HCT116 (cell line): ENCODE results near the gene LHCGR. TPM values are rescaled to one million over a fixed set of nuclear protein-coding genes. Genes with fewer than 3 reads are reported as not detected.

Source experiments
- ATAC-seq: fragments of 200-7000 bp; cut with Tn5 transposase; 2 replicates; pipeline ENCODE4 v1.9.1; 2020; ENCODE audit warnings: mild to moderate bottlenecking, moderate library complexity
- BruUV-seq: library from RNA; stranded (reverse); fragments of 400-500 nt; replicated peaks from 2 replicates; lab custom pipeline; 2021; lab: Mats Ljungman, UMichigan
- CTCF ChIA-PET: fragments of 300-600 bp; sonication (Branson Sonifier 250); formaldehyde crosslinking; loops from one replicate; lab custom pipeline; 2021; ENCODE audit warnings: antibody characterized with exemption; lab: Charles Lee
- POLR2A ChIA-PET: fragments of 300-600, 350-600 bp; sonication (Branson Sonifier 250); formaldehyde crosslinking; loops from one replicate; lab custom pipeline; 2021; ENCODE audit warnings: antibody characterized with exemption; lab: Charles Lee
- RAD21 ChIA-PET, 2 experiments: fragments of 300-600 bp; sonication (Branson Sonifier 250); formaldehyde crosslinking; loops; one replicate each; lab custom pipeline; 2023; ENCODE audit warnings: low total read pairs in 2 of 2; ENCODE audit not compliant: uncharacterized antibody in 2 of 2, unreplicated experiment in 2 of 2, low non-redundant PET in 1 of 2; lab: Charles Lee
- DNase-seq: peaks from one replicate; pipeline ENCODE4 v3.0.0-alpha.2; 2010; ENCODE audit warnings: low read depth, low spot score
- H2AFZ ChIP-seq: fragments of 200-600 bp; shearing (Covaris generic), sonication (generic); 2 replicates; pipeline ENCODE4 v1.6.1; 2017; ENCODE audit warnings: low read depth, mixed run types, mixed read lengths, antibody characterized with exemption, low read length; ENCODE audit not compliant: poor library complexity, severe bottlenecking
- H3K27ac ChIP-seq: 2 replicates; pipeline ENCODE4 v1.5.1; 2012; ENCODE audit warnings: low read depth, low read length
- H3K27me3 ChIP-seq: fragments of 200-600 bp; sonication (generic); 2 replicates; pipeline ENCODE4 v1.6.1; 2016; ENCODE audit warnings: mixed run types, low read length, mixed read lengths; ENCODE audit not compliant: insufficient read depth
- H3K36me3 ChIP-seq, 2 experiments: fragments of 200-500 bp in 1 of 2; fragments of 200-600 bp in 1 of 2; sonication (Bioruptor generic) in 1 of 2; sonication (generic) in 1 of 2; 2 replicates each; pipeline versions ENCODE4 v1.5.1 to v1.6.1; 2014 to 2016; ENCODE audit warnings: low read length in 2 of 2, inconsistent platforms in 1 of 2, mixed read lengths in 1 of 2, mixed run types in 1 of 2; ENCODE audit not compliant: insufficient read depth in 2 of 2, control insufficient read depth in 1 of 2
- H3K4me1 ChIP-seq, 2 experiments: fragments of 200-600 bp in 1 of 2; sonication (generic) in 1 of 2; 2 replicates each; pipeline versions ENCODE4 v1.5.1 to v1.6.1; 2012 to 2017; ENCODE audit warnings: low read length in 2 of 2, inconsistent platforms in 1 of 2, mild to moderate bottlenecking in 1 of 2, mixed read lengths in 1 of 2, mixed run types in 1 of 2, moderate library complexity in 1 of 2; ENCODE audit not compliant: insufficient read depth in 2 of 2, control insufficient read depth in 1 of 2
- H3K4me2 ChIP-seq: fragments of 200-600 bp; sonication (generic); 2 replicates; pipeline ENCODE4 v1.6.1; 2017; ENCODE audit warnings: mixed run types, low read length, mixed read lengths
- H3K4me3 ChIP-seq, 2 experiments: fragments of 200-600 bp in 1 of 2; sonication (generic) in 1 of 2; replicated peaks in 1 of 2; 2 replicates each; pipeline ENCODE4 v1.5.1; 2011 to 2016; ENCODE audit warnings: low read length in 2 of 2, control low read depth in 1 of 2, low read depth in 1 of 2, mild to moderate bottlenecking in 1 of 2, mixed read lengths in 1 of 2, mixed run types in 1 of 2
- H3K79me2 ChIP-seq: fragments of 200-600 bp; sonication (generic); 2 replicates; pipeline ENCODE4 v1.6.1; 2017; ENCODE audit warnings: mild to moderate bottlenecking, mixed run types, low read length, moderate library complexity, mixed read lengths; ENCODE audit not compliant: insufficient read depth
- H3K9ac ChIP-seq: fragments of 200-600 bp; sonication (generic); 2 replicates; pipeline ENCODE4 v1.6.1; 2016; ENCODE audit warnings: low read length, mixed read lengths
- H3K9me2 ChIP-seq: fragments of 200-600 bp; sonication (generic), shearing (Covaris generic); 2 replicates; pipeline ENCODE4 v1.6.1; 2017; ENCODE audit warnings: mixed run types, mild to moderate bottlenecking, moderate library complexity; ENCODE audit not compliant: insufficient read depth
- H3K9me3 ChIP-seq, 2 experiments: fragments of 200-500 bp in 1 of 2; fragments of 200-600 bp in 1 of 2; sonication (Bioruptor generic) in 1 of 2; sonication (generic) in 1 of 2; 2 replicates each; pipeline ENCODE4 v1.6.1; 2014 to 2017; ENCODE audit warnings: low read length in 2 of 2, mixed read lengths in 2 of 2, inconsistent platforms in 1 of 2, low read depth in 1 of 2, mild to moderate bottlenecking in 1 of 2, mixed run types in 1 of 2, moderate library complexity in 1 of 2; ENCODE audit not compliant: control insufficient read depth in 1 of 2, insufficient read depth in 1 of 2
- H4K20me1 ChIP-seq: fragments of 200-600 bp; sonication (generic), shearing (Covaris generic); 2 replicates; pipeline ENCODE4 v1.6.1; 2017; ENCODE audit warnings: mixed run types, mild to moderate bottlenecking, moderate library complexity; ENCODE audit not compliant: insufficient read depth
- CBX3 ChIP-seq: IDR thresholded peaks from 2 replicates; pipeline ENCODE4 v1.6.1; 2012; ENCODE audit warnings: low read depth
- CEBPB ChIP-seq: IDR thresholded peaks from 2 replicates; pipeline ENCODE4 v1.6.1; 2012; ENCODE audit warnings: low read depth
- EGR1 ChIP-seq: IDR thresholded peaks from 2 replicates; pipeline ENCODE4 v1.6.1; 2012; ENCODE audit warnings: low read depth
- ELF1 ChIP-seq: IDR thresholded peaks from 2 replicates; pipeline ENCODE4 v1.6.1; 2012; ENCODE audit warnings: low read depth, borderline replicate concordance
- EZH2 ChIP-seq: fragments of 200-600 bp; sonication (generic); IDR thresholded peaks from 2 replicates; pipeline ENCODE4 v1.6.1; 2017; ENCODE audit warnings: antibody characterized with exemption, mixed run types
- EZH2phosphoT487 ChIP-seq: fragments of 200-600 bp; IDR thresholded peaks from 2 replicates; pipeline ENCODE4 v1.6.1; 2018; ENCODE audit warnings: antibody characterized with exemption, borderline replicate concordance
- FOSL1 ChIP-seq: IDR thresholded peaks from 2 replicates; pipeline ENCODE4 v1.6.1; 2012; ENCODE audit warnings: low read depth
- JUND ChIP-seq: IDR thresholded peaks from 2 replicates; pipeline ENCODE4 v1.6.1; 2012
- POLR2AphosphoS5 ChIP-seq: IDR thresholded peaks from 2 replicates; pipeline ENCODE4 v1.6.1; 2011; ENCODE audit warnings: mild to moderate bottlenecking, low read depth, low read length, moderate library complexity
- RAD21 ChIP-seq: IDR thresholded peaks from 2 replicates; pipeline ENCODE4 v1.6.1; 2012; ENCODE audit warnings: low read depth, mild to moderate bottlenecking
- SP1 ChIP-seq: IDR thresholded peaks from 2 replicates; pipeline ENCODE4 v1.6.1; 2012; ENCODE audit warnings: low read depth
- SRF ChIP-seq: IDR thresholded peaks from 2 replicates; pipeline ENCODE4 v1.6.1; 2012; ENCODE audit warnings: low read depth
- TCF7L2 ChIP-seq: IDR thresholded peaks from 2 replicates; pipeline ENCODE4 v1.7.0; 2011; ENCODE audit warnings: borderline replicate concordance, inconsistent platforms; ENCODE audit not compliant: insufficient read depth, insufficient read length; ENCODE audit errors: extremely low read depth
- YY1 ChIP-seq: IDR thresholded peaks from 2 replicates; pipeline ENCODE4 v1.6.1; 2011; ENCODE audit warnings: low read length, low read depth, moderate library complexity, mild to moderate bottlenecking; ENCODE audit not compliant: insufficient replicate concordance; ENCODE audit errors: extremely low read depth
- ZFX ChIP-seq: fragments of 450-650 bp; IDR thresholded peaks from 2 replicates; pipeline ENCODE4 v1.6.1; 2017
- intact Hi-C: fragments of 100-400 bp; cut with micrococcal nuclease; formaldehyde crosslinking; loops from 2 replicates; pipeline ENCODE4 v1.10.0; 2022
- total RNA-seq: library from RNA; stranded (reverse); gene quantifications from one replicate; pipeline ENCODE4 v1.2.1, GENCODE V29; 2021; ENCODE audit not compliant: unreplicated experiment
- TF ChIP-seq, protein P1 (sequence below): IDR thresholded peaks from 2 replicates; pipeline ENCODE4 v1.6.1; 2012
- TF ChIP-seq, protein P2 (sequence below): IDR thresholded peaks from 2 replicates; pipeline ENCODE4 v1.6.1; 2012
- TF ChIP-seq, protein P3 (sequence below): IDR thresholded peaks from 2 replicates; pipeline ENCODE4 v1.6.1; 2011; ENCODE audit warnings: mild to moderate bottlenecking, low read length, moderate library complexity; ENCODE audit not compliant: insufficient replicate concordance; ENCODE audit errors: extremely low read depth

The LHCGR gene
- total RNA-seq, 1 experiment from 2014 or later: not detected

DNA sequence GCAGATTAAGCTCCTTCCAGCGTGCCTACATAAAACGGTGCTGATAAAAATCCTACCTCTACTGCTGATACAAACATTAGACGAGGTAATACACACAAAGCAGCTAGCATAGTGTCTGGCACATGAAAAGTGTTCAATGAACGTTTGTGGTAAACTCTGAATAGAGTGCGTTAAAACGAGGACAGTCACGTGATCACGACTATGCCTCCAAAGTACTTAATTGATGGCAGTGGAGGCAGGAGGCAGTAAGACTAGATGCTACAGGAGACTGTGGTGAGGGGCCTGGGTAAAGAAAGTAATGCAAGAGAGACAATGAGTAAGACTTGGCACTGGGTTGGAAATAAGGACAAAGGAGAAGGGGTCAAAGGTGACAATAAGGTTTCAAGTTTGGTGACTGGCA lies 32.1 kb upstream of the LHCGR start (continued):
- TF ChIP-seq, protein P1, sequence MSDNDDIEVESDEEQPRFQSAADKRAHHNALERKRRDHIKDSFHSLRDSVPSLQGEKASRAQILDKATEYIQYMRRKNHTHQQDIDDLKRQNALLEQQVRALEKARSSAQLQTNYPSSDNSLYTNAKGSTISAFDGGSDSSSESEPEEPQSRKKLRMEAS: no peak
- no peak for TF ChIP-seq EZH2

DNA sequence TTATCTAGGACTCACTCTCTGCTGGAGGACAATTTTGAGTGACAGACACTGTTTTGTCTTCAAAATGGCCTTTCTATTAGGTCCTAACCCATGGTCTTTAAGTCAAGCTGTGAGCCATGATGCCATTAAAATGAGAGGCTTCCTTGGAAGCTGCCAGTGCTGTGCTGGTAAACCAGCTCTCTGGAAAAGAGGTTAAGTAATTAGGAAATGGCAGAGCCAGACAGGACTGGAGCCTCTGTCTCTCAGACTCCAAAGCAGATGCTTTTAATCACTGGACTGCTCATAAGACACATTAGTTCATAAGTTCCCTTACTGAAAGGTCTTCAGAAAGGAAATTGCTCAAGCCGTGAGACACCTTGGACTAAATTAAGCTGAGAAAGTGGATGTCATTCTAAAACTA lies 25.8 kb upstream of the LHCGR start:
- ChIA-PET RAD21 (no interaction called here), POLR2A (no interaction called here)
- Histone ChIP-seq H3K9me3 (no peaks in the 10 kb centered on the region), H3K4me1 (no peaks in the 10 kb centered on the region), H3K79me2 (no peaks in the 10 kb centered on the region), H4K20me1 (no peaks in the 10 kb centered on the region), H3K27me3 (peaks cover 18% of the 10 kb centered on the region), H2AFZ (no peak overlapping the region), H3K4me2 (no peak overlapping the region), H3K27ac (no peak overlapping the region)
- DNase-seq (no peak), ATAC-seq (no peak)
- no TSS peak for BruUV-seq
- TF ChIP-seq CBX3 (no peak), SP1 (no peak), EZH2phosphoT487 (no peak), RAD21 (no peak), POLR2AphosphoS5 (no peak), YY1 (no peak), TCF7L2 (no peak), ZFX (no peak), FOSL1 (no peak), CEBPB (no peak), EGR1 (no peak), SRF (no peak), JUND (no peak), ELF1 (no peak)
- TF ChIP-seq, protein P2, sequence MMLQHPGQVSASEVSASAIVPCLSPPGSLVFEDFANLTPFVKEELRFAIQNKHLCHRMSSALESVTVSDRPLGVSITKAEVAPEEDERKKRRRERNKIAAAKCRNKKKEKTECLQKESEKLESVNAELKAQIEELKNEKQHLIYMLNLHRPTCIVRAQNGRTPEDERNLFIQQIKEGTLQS: no peak
- TF ChIP-seq, protein P3, sequence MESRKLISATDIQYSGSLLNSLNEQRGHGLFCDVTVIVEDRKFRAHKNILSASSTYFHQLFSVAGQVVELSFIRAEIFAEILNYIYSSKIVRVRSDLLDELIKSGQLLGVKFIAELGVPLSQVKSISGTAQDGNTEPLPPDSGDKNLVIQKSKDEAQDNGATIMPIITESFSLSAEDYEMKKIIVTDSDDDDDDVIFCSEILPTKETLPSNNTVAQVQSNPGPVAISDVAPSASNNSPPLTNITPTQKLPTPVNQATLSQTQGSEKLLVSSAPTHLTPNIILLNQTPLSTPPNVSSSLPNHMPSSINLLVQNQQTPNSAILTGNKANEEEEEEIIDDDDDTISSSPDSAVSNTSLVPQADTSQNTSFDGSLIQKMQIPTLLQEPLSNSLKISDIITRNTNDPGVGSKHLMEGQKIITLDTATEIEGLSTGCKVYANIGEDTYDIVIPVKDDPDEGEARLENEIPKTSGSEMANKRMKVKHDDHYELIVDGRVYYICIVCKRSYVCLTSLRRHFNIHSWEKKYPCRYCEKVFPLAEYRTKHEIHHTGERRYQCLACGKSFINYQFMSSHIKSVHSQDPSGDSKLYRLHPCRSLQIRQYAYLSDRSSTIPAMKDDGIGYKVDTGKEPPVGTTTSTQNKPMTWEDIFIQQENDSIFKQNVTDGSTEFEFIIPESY: no peak
- TF ChIP-seq, protein P1: no peak
- TF ChIP-seq, all 23 proteins: peak for 0
- no peaks in the 10 kb centered on the region for H3K9me2 ChIP-seq
- CTCF ChIA-PET: no interaction called here
- H3K9ac ChIP-seq: no peak overlapping the region
- H3K36me3 ChIP-seq: no peaks in the 10 kb centered on the region
- intact Hi-C loops: no loop called here
- no peak overlapping the region for H3K4me3 ChIP-seq
